ENCODE data around the gene OASL. TPM values are rescaled to one million over a fixed set of nuclear protein-coding genes. Genes with fewer than 3 reads are reported as not detected.

The OASL gene
- total and polyA plus RNA-seq, 10 of the 15 experiments (the other 5 are each of a cell fraction or from before 2014, with no cell fraction given) = 2.3 to 9.1 (median 2.7) TPM

GRCh38 chr12:121030576-121031212 lies 8.4 kb downstream of the OASL start (continued):
- no peak for TF ChIP-seq ZBTB33 (IDR thresholded peaks at IDR 0.05)
- no peak for TF ChIP-seq STAT1 (conservative IDR thresholded peaks at IDR 0.05)
- no peak for TF ChIP-seq KDM1A (IDR thresholded peaks at IDR 0.05; ENCODE audit: borderline replicate concordance)
- TF ChIP-seq STAT3 (IDR thresholded peaks at IDR 0.05; ENCODE audit: low read depth, low read length) = no peak
- no peak for TF ChIP-seq RELA (IDR thresholded peaks at IDR 0.05; ENCODE audit: borderline replicate concordance, partially characterized antibody)
- TF ChIP-seq ETV6 (conservative IDR thresholded peaks at IDR 0.05 in 1 of 2, IDR thresholded peaks at IDR 0.05 in 1 of 2; ENCODE audit: borderline replicate concordance in 1 of 2, low read depth in 1 of 2) = no peak
- no peak for TF ChIP-seq ZBTB40 (IDR thresholded peaks at IDR 0.05; ENCODE audit: borderline replicate concordance)

Measured in GM12878 (cell line).